Neutrophil (primary cell): ENCODE data around the gene PPP1R37.

Source experiments
- H3K27ac ChIP-seq: fragments of 200-600 bp; sonication (generic); 2 replicates; pipeline ENCODE4 v1.5.1; 2016; ENCODE audit warnings: mild to moderate bottlenecking, moderate library complexity
- H3K27me3 ChIP-seq: fragments of 200-600 bp; sonication (generic); 2 replicates; pipeline ENCODE4 v1.6.0; 2016; ENCODE audit warnings: mild to moderate bottlenecking
- H3K36me3 ChIP-seq: fragments of 200-600 bp; sonication (generic); 2 replicates; pipeline ENCODE4 v1.5.1; 2017
- H3K4me1 ChIP-seq, 2 experiments: fragments of 200-600 bp in 1 of 2; sonication (generic) in 1 of 2; 1 replicate in 1 of 2; 2 replicates in 1 of 2; pipeline versions ENCODE4 v1.5.1 to v1.6.1; 2013 to 2016; ENCODE audit warnings: low read depth in 1 of 2, low read length in 1 of 2, mild to moderate bottlenecking in 1 of 2, moderate library complexity in 1 of 2; ENCODE audit not compliant: control insufficient read depth in 1 of 2, insufficient read depth in 1 of 2
- H3K4me3 ChIP-seq, 2 experiments: fragments of 200-600 bp in 1 of 2; sonication (generic) in 1 of 2; 1 replicate in 1 of 2; 2 replicates in 1 of 2; pipeline ENCODE4 v1.5.1; 2013 to 2016; ENCODE audit warnings: low read depth in 1 of 2, low read length in 1 of 2, mild to moderate bottlenecking in 1 of 2, moderate library complexity in 1 of 2
- H3K9me3 ChIP-seq: fragments of 200-600 bp; sonication (generic); 2 replicates; pipeline ENCODE4 v1.5.1; 2016
- CTCF ChIP-seq: fragments of 200-600 bp; sonication (generic); IDR thresholded peaks from 2 replicates; pipeline ENCODE4 v1.5.1; 2016; ENCODE audit warnings: antibody characterized with exemption

PPP1R37 gene

GRCh38 chr19:45050036-45050435 is 42.9 kb upstream of the PPP1R37 start:
- Histone ChIP-seq H3K9me3 (no peaks in the 10 kb centered on the region), H3K27ac (no peak overlapping the region), H3K4me3 (no peak overlapping the region), H3K4me1 (peaks cover 21 to 23% of the 10 kb centered on the region in 2 experiments), H3K27me3 (no peaks in the 10 kb centered on the region), H3K36me3 (peaks cover 53% of the 10 kb centered on the region)
- TF ChIP-seq CTCF: no peak

- no peak overlapping the region for H3K27ac ChIP-seq
- no peak for TF ChIP-seq CTCF
- H3K27me3 ChIP-seq: no peaks in the 10 kb centered on the region
- H3K36me3 ChIP-seq: peaks cover 57% of the 10 kb centered on the region
- no peak overlapping the region for H3K4me3 ChIP-seq
- H3K4me1 ChIP-seq: peaks cover 13% of the 10 kb centered on the region in 2 experiments
- H3K9me3 ChIP-seq: no peaks in the 10 kb centered on the region
Measured at GRCh38 chr19:45051929-45052579, 40.9 kb upstream of the PPP1R37 start.

- Histone ChIP-seq H3K4me3 (no peak overlapping the region), H3K9me3 (no peaks in the 10 kb centered on the region), H3K4me1 (no peaks in the 10 kb centered on the region), H3K36me3 (peaks cover 100% of the 10 kb centered on the region), H3K27ac (no peak overlapping the region), H3K27me3 (no peaks in the 10 kb centered on the region)
- TF ChIP-seq CTCF: no peak
Measured at GRCh38 chr19:45056831-45057230, 36.1 kb upstream of the PPP1R37 start.

GRCh38 chr19:45057444-45057843 is 35.5 kb upstream of the PPP1R37 start:
- Histone ChIP-seq H3K4me3 (no peak overlapping the region), H3K27me3 (no peaks in the 10 kb centered on the region), H3K36me3 (peaks cover 100% of the 10 kb centered on the region), H3K9me3 (no peaks in the 10 kb centered on the region), H3K4me1 (no peaks in the 10 kb centered on the region), H3K27ac (no peak overlapping the region)
- TF ChIP-seq CTCF: no peak

GRCh38 chr19:45058622-45059159 is 34.3 kb upstream of the PPP1R37 start:
- no peak for TF ChIP-seq CTCF
- Histone ChIP-seq H3K4me1 (no peaks in the 10 kb centered on the region), H3K27ac (peak overlapping the region; percentile 1), H3K36me3 (peaks cover 98% of the 10 kb centered on the region), H3K27me3 (no peaks in the 10 kb centered on the region), H3K4me3 (no peak overlapping the region), H3K9me3 (no peaks in the 10 kb centered on the region)
